Mesenchymal stem cell (in vitro differentiated cells and primary cell): ENCODE measurements around the gene GOLGA6C.
"Not testable (repeated sequence)": the region's sequence is repeated elsewhere in the genome, so short reads cannot be mapped to it uniquely, and the experiment has no call there.

ENCODE experiments used
- DNase-seq: peaks from one replicate; pipeline ENCODE4 v3.0.0-alpha.2; 2013
- H2AFZ ChIP-seq: one replicate; pipeline ENCODE4 v1.6.1; 2013; ENCODE audit warnings: low read depth, mild to moderate bottlenecking, control low read depth, inconsistent platforms, low read length, moderate library complexity
- H2AK5ac ChIP-seq: 2 replicates; pipeline ENCODE4 v1.6.1; 2013; ENCODE audit warnings: low read length, moderate library complexity, mild to moderate bottlenecking, inconsistent platforms; ENCODE audit not compliant: severe bottlenecking
- H2BK120ac ChIP-seq: one replicate; pipeline ENCODE4 v1.6.1; 2013; ENCODE audit warnings: low read depth, mild to moderate bottlenecking, inconsistent platforms, low read length, moderate library complexity
- H2BK12ac ChIP-seq, 2 experiments: one replicate each; pipeline ENCODE4 v1.6.1; 2013; ENCODE audit warnings: inconsistent platforms in 2 of 2, low read length in 2 of 2, mild to moderate bottlenecking in 2 of 2, moderate library complexity in 2 of 2, control low read depth in 1 of 2
- H2BK15ac ChIP-seq: one replicate; pipeline ENCODE4 v1.6.1; 2013; ENCODE audit warnings: mild to moderate bottlenecking, low read depth, inconsistent platforms; ENCODE audit not compliant: poor library complexity, severe bottlenecking
- H2BK5ac ChIP-seq: 2 replicates; pipeline ENCODE4 v1.6.1; 2013; ENCODE audit warnings: low read depth, mild to moderate bottlenecking, low read length, control low read depth, inconsistent platforms; ENCODE audit not compliant: poor library complexity, severe bottlenecking
- H3K14ac ChIP-seq, 2 experiments: one replicate each; pipeline ENCODE4 v1.6.1; 2013; ENCODE audit warnings: inconsistent platforms in 2 of 2, low read length in 2 of 2, control low read depth in 1 of 2, mild to moderate bottlenecking in 1 of 2, moderate library complexity in 1 of 2
- H3K18ac ChIP-seq, 2 experiments: one replicate each; pipeline ENCODE4 v1.6.1; 2013; ENCODE audit warnings: inconsistent platforms in 2 of 2, low read length in 2 of 2, control low read depth in 1 of 2, low read depth in 1 of 2, mild to moderate bottlenecking in 1 of 2
- H3K23ac ChIP-seq, 2 experiments: one replicate each; pipeline ENCODE4 v1.6.1; 2013; ENCODE audit warnings: inconsistent platforms in 2 of 2, low read length in 2 of 2, mild to moderate bottlenecking in 2 of 2, moderate library complexity in 2 of 2, control low read depth in 1 of 2
- H3K27ac ChIP-seq: 2 replicates; pipeline ENCODE4 v1.5.1; 2013; ENCODE audit warnings: mild to moderate bottlenecking, moderate library complexity, low read length, control low read depth, inconsistent platforms; ENCODE audit not compliant: poor library complexity, severe bottlenecking
- H3K27me3 ChIP-seq, 2 experiments: 2 replicates each; pipeline versions ENCODE4 v1.6.1 to v1.7.0; 2013; ENCODE audit warnings: low read length in 2 of 2, mild to moderate bottlenecking in 2 of 2, moderate library complexity in 2 of 2, control low read depth in 1 of 2, inconsistent platforms in 1 of 2; ENCODE audit not compliant: control insufficient read depth in 1 of 2, insufficient read depth in 1 of 2
- H3K36me3 ChIP-seq, 2 experiments: 2 replicates each; pipeline versions ENCODE4 v1.6.1 to v1.7.0; 2013; ENCODE audit warnings: low read length in 2 of 2, control low read depth in 1 of 2, inconsistent platforms in 1 of 2, low read depth in 1 of 2, mild to moderate bottlenecking in 1 of 2; ENCODE audit not compliant: insufficient read depth in 2 of 2, control insufficient read depth in 1 of 2
- H3K4ac ChIP-seq, 2 experiments: one replicate each; pipeline ENCODE4 v1.6.1; 2013; ENCODE audit warnings: inconsistent platforms in 2 of 2, low read length in 2 of 2, mild to moderate bottlenecking in 2 of 2, moderate library complexity in 2 of 2, control low read depth in 1 of 2, low read depth in 1 of 2
- H3K4me1 ChIP-seq: 2 replicates; pipeline ENCODE4 v1.6.1; 2013; ENCODE audit warnings: low read depth, low read length, control low read depth; ENCODE audit not compliant: control insufficient read depth, insufficient read depth
- H3K4me2 ChIP-seq: 2 replicates; pipeline ENCODE4 v1.6.1; 2013; ENCODE audit warnings: low read length, mild to moderate bottlenecking, inconsistent platforms; ENCODE audit not compliant: poor library complexity, severe bottlenecking
- H3K4me3 ChIP-seq, 2 experiments: 2 replicates each; pipeline versions ENCODE4 v1.5.1 to v1.7.0; 2013; ENCODE audit warnings: low read length in 2 of 2, mild to moderate bottlenecking in 2 of 2, control low read depth in 1 of 2, low read depth in 1 of 2; ENCODE audit not compliant: insufficient read depth in 1 of 2
- H3K79me1 ChIP-seq: replicated peaks from 2 replicates; pipeline ENCODE4 v1.6.1; 2013; ENCODE audit warnings: mild to moderate bottlenecking, control low read depth, low read length, inconsistent platforms; ENCODE audit not compliant: poor library complexity, severe bottlenecking
- H3K9ac ChIP-seq: 2 replicates; pipeline ENCODE4 v1.7.0; 2013; ENCODE audit warnings: mild to moderate bottlenecking, low read length, moderate library complexity
- H3K9me3 ChIP-seq: 2 replicates; pipeline ENCODE4 v1.7.0; 2013; ENCODE audit warnings: mild to moderate bottlenecking, low read length; ENCODE audit not compliant: control insufficient read depth
- H4K8ac ChIP-seq: one replicate; pipeline ENCODE4 v1.6.1; 2013; ENCODE audit warnings: inconsistent platforms, mild to moderate bottlenecking, low read length, moderate library complexity
- H4K91ac ChIP-seq: one replicate; pipeline ENCODE4 v1.6.1; 2013; ENCODE audit warnings: mild to moderate bottlenecking, low read length, inconsistent platforms
- WGBS: methylation state at CpG from one replicate; pipeline ENCODE4 v1.1.7; 2013; ENCODE audit warnings: mixed read lengths; 5-methylcytosine and 5-hydroxymethylcytosine counted together

Gene GOLGA6C

GRCh38 chr15:75307778-75308390 lies 49.8 kb downstream of the GOLGA6C start:
- DNase-seq, result peak; percentile 7
- Histone ChIP-seq H2BK120ac (no peak overlapping the region), H3K9me3 (no peaks in the 10 kb centered on the region), H3K36me3 (no peaks in the 10 kb centered on the region), H2BK15ac (no peak overlapping the region), H3K18ac (no peak overlapping the region), H4K8ac (no peak overlapping the region), H2AFZ (peak overlapping the region; percentile 36), H3K14ac (no peak overlapping the region), H3K27ac (no peak overlapping the region), H3K4me3 (no peak overlapping the region), H3K4ac (no peak overlapping the region), H3K23ac (no peak overlapping the region), H3K9ac (no peak overlapping the region), H2AK5ac (no peak overlapping the region), H2BK12ac (no peak overlapping the region), H3K27me3 (peaks cover 19 to 67% of the 10 kb centered on the region in 2 experiments), H3K4me1 (peaks cover 6% of the 10 kb centered on the region), H3K4me2 (no peak overlapping the region), H4K91ac (no peak overlapping the region), H3K79me1 (no peaks in the 10 kb centered on the region), H2BK5ac (no peak overlapping the region)
- 38% methylated on average over 15 of the region's 15 CpGs for WGBS

DNA sequence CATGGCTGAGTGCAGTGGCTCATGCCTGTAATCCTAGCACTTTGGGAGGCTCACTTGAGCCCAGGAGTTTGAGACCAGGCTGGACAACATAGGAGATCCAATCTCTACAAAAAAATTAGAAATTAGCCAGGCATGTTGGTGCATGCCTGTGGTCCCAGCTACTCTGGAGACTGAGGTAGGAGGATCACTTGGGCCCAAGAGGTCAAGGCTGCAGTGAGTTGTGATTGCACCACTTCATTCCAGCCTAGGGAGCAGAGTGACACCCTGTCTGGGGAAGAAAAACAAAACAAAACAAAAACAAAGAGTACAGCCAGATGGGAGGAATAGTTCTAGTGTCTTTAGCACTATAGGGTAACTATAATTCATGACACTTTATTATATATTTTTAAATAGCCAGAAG lies 51.6 kb downstream of the GOLGA6C start:
- DNase-seq, result peak; percentile 28
- Histone ChIP-seq H3K23ac (no peak overlapping the region), H3K4me1 (peaks cover 6% of the 10 kb centered on the region), H3K36me3 (no peaks in the 10 kb centered on the region), H2AK5ac (no peak overlapping the region), H3K27ac (no peak overlapping the region), H2BK120ac (no peak overlapping the region), H3K4ac (no peak overlapping the region), H3K9me3 (no peaks in the 10 kb centered on the region), H3K27me3 (peaks cover 12 to 68% of the 10 kb centered on the region in 2 experiments), H2AFZ (no peak overlapping the region), H3K9ac (no peak overlapping the region), H4K91ac (no peak overlapping the region), H3K4me3 (no peak overlapping the region), H3K79me1 (no peaks in the 10 kb centered on the region), H2BK5ac (no peak overlapping the region), H2BK12ac (no peak overlapping the region), H4K8ac (no peak overlapping the region), H3K14ac (no peak overlapping the region), H3K18ac (peak overlapping the region in 1 of 2 experiments; percentile 24), H3K4me2 (no peak overlapping the region), H2BK15ac (no peak overlapping the region)

GRCh38 chr15:75312548-75312947 lies 54.4 kb downstream of the GOLGA6C start:
- 95% methylated on average over 1 of the region's 1 CpG for WGBS
- not testable (repeated sequence) for H3K27ac ChIP-seq, DNase-seq, H3K9me3 ChIP-seq, H3K18ac ChIP-seq, H3K4me1 ChIP-seq, H2BK12ac ChIP-seq, H2BK5ac ChIP-seq, H3K4me2 ChIP-seq, H3K36me3 ChIP-seq, H2BK15ac ChIP-seq, H4K91ac ChIP-seq, H3K9ac ChIP-seq, H2BK120ac ChIP-seq, H3K79me1 ChIP-seq, H3K14ac ChIP-seq, H3K23ac ChIP-seq, H4K8ac ChIP-seq, H3K4ac ChIP-seq, H2AK5ac ChIP-seq, H2AFZ ChIP-seq, H3K4me3 ChIP-seq
- H3K27me3 ChIP-seq, result peaks cover 0 to 54% of the 10 kb centered on the region in 2 experiments

DNA sequence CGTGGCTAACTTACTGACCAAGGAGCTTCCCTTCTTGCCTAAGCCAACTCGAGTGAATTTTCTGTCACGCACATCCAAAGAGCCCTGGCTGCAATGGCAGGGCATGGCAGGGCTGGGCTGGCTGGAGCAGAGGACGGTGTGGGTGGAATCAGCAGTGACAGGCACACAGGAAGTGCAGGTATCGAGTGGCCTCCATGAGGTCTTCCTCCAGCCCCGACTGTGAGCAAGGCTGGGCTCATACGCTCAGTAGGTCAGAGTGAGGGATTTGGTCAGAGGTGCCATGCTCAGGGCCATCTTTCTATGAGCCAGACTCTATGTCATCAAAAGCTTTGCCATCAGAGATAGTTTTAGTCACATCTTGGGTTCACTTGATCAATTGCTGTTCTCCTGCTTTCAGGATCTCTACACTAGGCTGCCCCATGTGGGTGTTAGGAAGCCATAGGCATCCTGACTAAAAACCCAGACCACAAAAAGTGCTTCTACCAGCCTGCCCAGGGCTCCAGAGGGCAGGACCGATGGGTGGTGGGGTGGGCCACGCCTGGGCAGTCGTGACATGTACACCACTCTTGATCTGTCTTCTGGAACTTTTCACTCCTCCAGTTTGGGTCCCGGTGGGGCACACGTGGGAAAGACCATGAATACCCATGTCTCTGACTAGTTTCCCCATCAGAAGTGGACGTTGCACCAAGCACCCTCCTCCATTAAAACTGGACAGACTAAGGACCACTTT lies 55.1 kb downstream of the GOLGA6C start:
- Histone ChIP-seq H3K18ac (no peak overlapping the region), H3K4ac (no peak overlapping the region), H4K8ac (no peak overlapping the region), H3K79me1 (no peaks in the 10 kb centered on the region), H3K14ac (no peak overlapping the region), H4K91ac (no peak overlapping the region), H3K27ac (no peak overlapping the region), H2AFZ (no peak overlapping the region), H3K4me1 (peaks cover 3% of the 10 kb centered on the region), H3K27me3 (peaks cover 0 to 52% of the 10 kb centered on the region in 2 experiments), H2BK5ac (no peak overlapping the region), H3K4me3 (no peak overlapping the region), H2BK120ac (no peak overlapping the region), H3K9me3 (no peaks in the 10 kb centered on the region), H3K23ac (no peak overlapping the region), H3K4me2 (no peak overlapping the region), H2BK12ac (no peak overlapping the region), H2BK15ac (no peak overlapping the region), H3K9ac (no peak overlapping the region), H2AK5ac (no peak overlapping the region), H3K36me3 (no peaks in the 10 kb centered on the region)
- 85% methylated on average over 13 of the region's 13 CpGs for WGBS
- DNase-seq, result no peak
